BE2C (cell line): ENCODE measurements around the gene TMEFF2.

Experiments
- DNase-seq: peaks from one replicate; pipeline ENCODE4 v3.0.0-alpha.2; 2020
- H3K27me3 ChIP-seq: fragments of 250-450 bp; sonication (Bioruptor Pico); 2 replicates; pipeline ENCODE4 v1.5.1; 2020; ENCODE audit warnings: mild to moderate bottlenecking
- H3K36me3 ChIP-seq: fragments of 250-450 bp; sonication (Bioruptor Pico); 2 replicates; pipeline ENCODE4 v1.5.1; 2020; ENCODE audit warnings: mild to moderate bottlenecking
- H3K4me1 ChIP-seq: fragments of 250-450 bp; sonication (Bioruptor Pico); 2 replicates; pipeline ENCODE4 v1.5.1; 2020
- H3K4me3 ChIP-seq: 2 replicates; pipeline ENCODE4 v1.5.1; 2011; ENCODE audit warnings: low read depth, low read length
- H3K9me3 ChIP-seq: fragments of 250-450 bp; sonication (Bioruptor Pico); 2 replicates; pipeline ENCODE4 v1.5.1; 2020
- CTCF ChIP-seq: IDR thresholded peaks from 2 replicates; pipeline ENCODE4 v1.5.1; 2012; ENCODE audit warnings: mild to moderate bottlenecking, low read depth, low read length

Gene TMEFF2

GRCh38 chr2:192195548-192196418 lies 1.1 kb upstream of the TMEFF2 start:
- Histone ChIP-seq H3K36me3 (no peaks in the 10 kb centered on the region), H3K4me1 (no peaks in the 10 kb centered on the region), H3K27me3 (peaks cover 50% of the 10 kb centered on the region), H3K9me3 (no peaks in the 10 kb centered on the region), H3K4me3 (peak overlapping the region; percentile 68)
- TF ChIP-seq CTCF = no peak
- peak; percentile 24 for DNase-seq

GRCh38 chr2:192194265-192194865 lies 368 bp downstream of the TMEFF2 start:
- no peak for TF ChIP-seq CTCF

GRCh38 chr2:192190474-192190873 lies 4.3 kb downstream of the TMEFF2 start:
- no peaks in the 10 kb centered on the region for H3K36me3 ChIP-seq
- DNase-seq = no peak
- H3K9me3 ChIP-seq = no peaks in the 10 kb centered on the region
- H3K4me1 ChIP-seq = peaks cover 3% of the 10 kb centered on the region; the same call in 1 of the 2 replicates
- H3K27me3 ChIP-seq = peaks cover 40% of the 10 kb centered on the region
- no peak overlapping the region for H3K4me3 ChIP-seq
- peak; percentile 63 for TF ChIP-seq CTCF

More at GRCh38 chr2:192194265-192194865, 368 bp downstream of the TMEFF2 start:
- peak overlapping the region; percentile 68 for H3K4me3 ChIP-seq
- peaks cover 50% of the 10 kb centered on the region for H3K27me3 ChIP-seq
- H3K4me1 ChIP-seq = no peaks in the 10 kb centered on the region
- H3K36me3 ChIP-seq = no peaks in the 10 kb centered on the region
- H3K9me3 ChIP-seq = no peaks in the 10 kb centered on the region
- no peak for DNase-seq

- no peak for DNase-seq
- Histone ChIP-seq H3K4me1 (peaks cover 3% of the 10 kb centered on the region; the same call in 1 of the 2 replicates), H3K36me3 (no peaks in the 10 kb centered on the region), H3K4me3 (no peak overlapping the region), H3K9me3 (no peaks in the 10 kb centered on the region), H3K27me3 (peaks cover 16% of the 10 kb centered on the region)
- TF ChIP-seq CTCF = no peak
Observed at GRCh38 chr2:192186806-192187205, 7.9 kb downstream of the TMEFF2 start.

- Histone ChIP-seq H3K27me3 (peaks cover 11% of the 10 kb centered on the region; the same call in 1 of the 2 replicates), H3K4me1 (peaks cover 3% of the 10 kb centered on the region; the same call in 1 of the 2 replicates), H3K9me3 (no peaks in the 10 kb centered on the region), H3K36me3 (no peaks in the 10 kb centered on the region), H3K4me3 (no peak overlapping the region)
- DNase-seq = no peak
- TF ChIP-seq CTCF = no peak
Observed at GRCh38 chr2:192184349-192184748, 10.4 kb downstream of the TMEFF2 start.

GRCh38 chr2:192183296-192183695 lies 11.4 kb downstream of the TMEFF2 start:
- DNase-seq = no peak
- H3K27me3 ChIP-seq = peaks cover 8% of the 10 kb centered on the region; the same call in 1 of the 2 replicates
- no peak for TF ChIP-seq CTCF
- H3K36me3 ChIP-seq = no peaks in the 10 kb centered on the region
- H3K4me1 ChIP-seq = peaks cover 3% of the 10 kb centered on the region; the same call in 1 of the 2 replicates
- H3K4me3 ChIP-seq = no peak overlapping the region
- no peaks in the 10 kb centered on the region for H3K9me3 ChIP-seq
